HG02571 (cell line): ENCODE data around the gene CUL4A.

ENCODE experiments used
- ATAC-seq: cut with Tn5 transposase; IDR thresholded peaks from one replicate; pipeline ENCODE4 v1.9.1; 2021; ENCODE audit warnings: mild to moderate bottlenecking, moderate library complexity; ENCODE audit not compliant: unreplicated experiment

CUL4A gene

GRCh38 chr13:113179374-113180230, 29.8 kb upstream of the CUL4A start:
- ATAC-seq: no peak

- no peak for ATAC-seq
These were observed 27.4 kb upstream of the CUL4A start for GRCh38 chr13:113182046-113182445.

GRCh38 chr13:113183450-113184129, 25.8 kb upstream of the CUL4A start:
- no peak for ATAC-seq

- ATAC-seq: no peak
These were observed 24.6 kb upstream of the CUL4A start for GRCh38 chr13:113184568-113185440.

- peak; percentile 94 for ATAC-seq
These were observed 23.1 kb upstream of the CUL4A start for GRCh38 chr13:113186061-113186900.

- ATAC-seq: no peak
These were observed 22.1 kb upstream of the CUL4A start for GRCh38 chr13:113187263-113187669.

GRCh38 chr13:113187883-113188665, 21.3 kb upstream of the CUL4A start:
- ATAC-seq: no peak

GRCh38 chr13:113190181-113190580, 19.2 kb upstream of the CUL4A start:
- ATAC-seq: no peak

GRCh38 chr13:113192279-113192678, 17.1 kb upstream of the CUL4A start:
- ATAC-seq: no peak

GRCh38 chr13:113192902-113193301, 16.5 kb upstream of the CUL4A start:
- no peak for ATAC-seq

GRCh38 chr13:113195360-113195759, 14.1 kb upstream of the CUL4A start:
- ATAC-seq: no peak

GRCh38 chr13:113196970-113197737, 12.3 kb upstream of the CUL4A start:
- ATAC-seq: no peak

- ATAC-seq: no peak
These were observed 7.6 kb upstream of the CUL4A start for GRCh38 chr13:113201815-113202214.

GRCh38 chr13:113202912-113203311, 6.5 kb upstream of the CUL4A start:
- no peak for ATAC-seq

GRCh38 chr13:113203507-113204377, 5.7 kb upstream of the CUL4A start:
- ATAC-seq: no peak

GRCh38 chr13:113204378-113204734, 5.1 kb upstream of the CUL4A start:
- ATAC-seq: no peak

- no peak for ATAC-seq
These were observed 3.9 kb upstream of the CUL4A start for GRCh38 chr13:113205428-113205931.

GRCh38 chr13:113207460-113207859, 2.0 kb upstream of the CUL4A start:
- ATAC-seq: no peak
